ENCODE results near the gene NFATC1. TPM values are rescaled to one million over a fixed set of nuclear protein-coding genes. Genes with fewer than 3 reads are reported as not detected.

The NFATC1 gene
- total and polyA plus RNA-seq, 5 donors = 14.7 to 25.3 (median 20.3) TPM

DNA sequence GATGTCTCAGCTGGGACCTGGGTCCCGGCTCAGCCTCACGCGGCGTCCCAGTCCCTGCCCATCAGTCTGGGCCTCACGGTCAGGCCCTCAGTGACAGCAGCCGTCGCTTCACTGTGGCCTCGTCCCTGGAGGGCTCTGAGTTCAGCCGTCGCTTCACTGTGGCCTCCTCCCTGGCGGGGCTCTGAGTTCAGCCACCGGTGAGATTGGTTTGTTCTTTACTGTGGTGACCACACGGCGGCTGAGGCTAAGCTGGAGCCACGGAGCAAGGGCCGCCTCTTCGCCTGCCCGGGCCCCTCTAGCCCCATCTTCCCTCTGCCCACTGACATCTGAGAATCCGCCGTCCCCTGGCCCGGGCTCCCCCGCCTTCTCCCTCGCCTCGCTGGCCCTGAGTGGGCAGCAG is 51.2 kb downstream of the NFATC1 start:
- no peak for ATAC-seq
- Histone ChIP-seq H3K27ac (ENCODE audit: low read length) (no peak overlapping the region), H3K9me3 (ENCODE audit: control insufficient read depth, low read length) (no peaks in the 10 kb centered on the region), H3K27me3 (ENCODE audit: control insufficient read depth, insufficient read depth) (no peaks in the 10 kb centered on the region), H3K4me3 (ENCODE audit: low read length) (no peak overlapping the region), H3K4me1 (ENCODE audit: control insufficient read depth, insufficient read depth, low read length) (no peaks in the 10 kb centered on the region)
- DNase-seq = no peak
- 92% methylated on average over 24 of the region's 24 CpGs for WGBS
- intact Hi-C loops (cut with DNase I) = no loop called here

DNA sequence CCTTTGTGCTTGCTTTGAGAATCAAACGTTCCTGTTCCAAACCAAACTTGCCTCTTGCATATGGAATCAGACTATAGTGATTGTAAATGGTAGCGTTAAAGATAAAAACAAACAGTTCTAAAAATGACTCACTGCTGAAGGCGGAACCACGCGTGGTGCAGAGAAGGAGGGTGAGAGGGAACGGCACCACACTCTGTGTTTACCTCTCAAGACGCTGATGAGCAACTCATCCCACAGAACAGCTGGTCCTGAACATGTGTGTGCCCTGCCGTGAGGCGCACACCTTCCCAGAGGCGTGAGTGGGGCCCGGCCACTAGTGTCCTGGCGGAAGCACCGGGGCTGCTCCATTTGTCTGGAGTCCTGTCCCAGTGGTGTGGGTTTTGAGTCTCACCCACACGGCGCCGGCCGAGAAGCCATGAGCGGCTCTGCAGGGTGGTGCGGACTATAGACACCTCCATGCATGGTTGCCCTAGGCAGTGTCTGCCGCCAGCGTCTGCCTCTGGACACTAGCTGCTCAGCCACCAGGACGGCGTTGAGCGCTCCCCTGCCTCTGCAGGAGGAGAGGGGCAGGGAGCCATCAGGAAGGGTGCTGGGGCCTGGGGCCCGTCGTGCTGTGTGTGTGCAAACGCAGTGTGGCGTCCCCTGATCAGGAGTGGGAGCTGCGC is 52.1 kb downstream of the NFATC1 start:
- Histone ChIP-seq H3K4me1 (ENCODE audit: control insufficient read depth, insufficient read depth, low read length) (no peaks in the 10 kb centered on the region), H3K4me3 (ENCODE audit: low read length) (no peak overlapping the region), H3K27me3 (ENCODE audit: control insufficient read depth, insufficient read depth) (no peaks in the 10 kb centered on the region), H3K27ac (ENCODE audit: low read length) (no peak overlapping the region), H3K9me3 (ENCODE audit: control insufficient read depth, low read length) (no peaks in the 10 kb centered on the region)
- no peak for ATAC-seq
- no peak for DNase-seq
- 95% methylated on average over 29 of the region's 29 CpGs for WGBS
- intact Hi-C loops (cut with DNase I) = no loop called here

DNA sequence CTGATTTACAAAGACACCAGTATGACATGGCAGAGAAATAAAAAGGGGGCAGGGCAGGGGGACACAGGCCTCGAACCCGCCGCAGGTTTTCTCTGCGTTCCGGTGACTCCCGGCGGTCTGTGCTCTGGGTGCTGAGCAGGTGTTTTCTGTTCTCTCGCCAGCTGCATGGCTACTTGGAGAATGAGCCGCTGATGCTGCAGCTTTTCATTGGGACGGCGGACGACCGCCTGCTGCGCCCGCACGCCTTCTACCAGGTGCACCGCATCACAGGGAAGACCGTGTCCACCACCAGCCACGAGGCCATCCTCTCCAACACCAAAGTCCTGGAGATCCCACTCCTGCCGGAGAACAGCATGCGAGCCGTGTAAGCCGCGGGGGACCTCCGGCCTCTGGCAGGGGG is 52.9 kb downstream of the NFATC1 start:
- Histone ChIP-seq H3K9me3 (ENCODE audit: control insufficient read depth, low read length) (no peaks in the 10 kb centered on the region), H3K27me3 (ENCODE audit: control insufficient read depth, insufficient read depth) (no peaks in the 10 kb centered on the region), H3K4me3 (ENCODE audit: low read length) (no peak overlapping the region), H3K27ac (ENCODE audit: low read length) (no peak overlapping the region), H3K4me1 (ENCODE audit: control insufficient read depth, insufficient read depth, low read length) (no peaks in the 10 kb centered on the region)
- 95% methylated on average over 25 of the region's 25 CpGs for whole genome bisulfite sequencing
- intact Hi-C loops (cut with DNase I) = no loop called here
- DNase-seq (no peak), ATAC-seq (no peak)

DNA sequence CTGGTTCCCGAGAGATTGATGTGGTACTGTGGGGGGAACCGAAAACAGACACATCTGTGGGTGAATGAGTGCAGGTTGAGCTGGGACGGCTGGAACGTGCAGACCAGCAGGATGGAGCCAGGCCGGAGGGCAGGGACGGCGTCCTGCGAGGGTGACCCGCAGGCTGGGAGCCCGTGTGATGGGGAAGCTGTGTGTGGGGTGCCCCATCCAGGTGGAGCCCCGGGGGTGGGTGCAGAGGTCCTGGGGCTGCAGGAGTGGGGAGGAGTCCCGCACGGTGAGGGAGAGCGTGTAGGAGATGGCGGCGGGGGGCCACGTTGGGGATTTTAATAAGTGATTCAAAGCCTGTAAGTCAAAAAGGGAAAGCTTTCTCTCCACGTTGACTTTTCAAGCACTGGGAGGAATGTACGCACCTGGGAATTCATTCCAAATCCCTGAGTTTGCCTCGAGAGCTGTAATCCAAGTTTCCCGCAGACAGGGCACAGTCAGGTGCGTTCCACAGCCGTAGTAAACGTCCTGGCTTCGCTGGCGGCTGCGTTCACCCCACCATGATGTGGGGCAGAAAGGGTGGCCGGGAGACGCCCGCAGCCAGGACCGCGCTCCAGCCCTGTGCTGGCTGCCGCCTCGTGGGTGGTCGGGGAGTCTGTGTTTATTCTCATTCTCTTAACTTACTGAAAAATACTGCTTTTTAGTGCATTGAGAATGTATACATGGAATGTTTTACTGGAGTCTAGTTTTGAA is 54.0 kb downstream of the NFATC1 start:
- no peak for ATAC-seq
- H3K4me3 ChIP-seq (ENCODE audit: low read length) = no peak overlapping the region
- H3K9me3 ChIP-seq (ENCODE audit: control insufficient read depth, low read length) = no peaks in the 10 kb centered on the region
- no peaks in the 10 kb centered on the region for H3K27me3 ChIP-seq (ENCODE audit: control insufficient read depth, insufficient read depth)
- DNase-seq = no peak
- peaks cover 2% of the 10 kb centered on the region for H3K4me1 ChIP-seq (ENCODE audit: control insufficient read depth, insufficient read depth, low read length)
- no peak overlapping the region for H3K27ac ChIP-seq (ENCODE audit: low read length)
- intact Hi-C loops (cut with DNase I) = loop anchor here in 1 of 4 donors (5.0 kb wide), 1 partner anchor 42 kb away; no protein-coding TSS in a partner anchor
- 94% methylated on average over 35 of the region's 35 CpGs for WGBS

DNA sequence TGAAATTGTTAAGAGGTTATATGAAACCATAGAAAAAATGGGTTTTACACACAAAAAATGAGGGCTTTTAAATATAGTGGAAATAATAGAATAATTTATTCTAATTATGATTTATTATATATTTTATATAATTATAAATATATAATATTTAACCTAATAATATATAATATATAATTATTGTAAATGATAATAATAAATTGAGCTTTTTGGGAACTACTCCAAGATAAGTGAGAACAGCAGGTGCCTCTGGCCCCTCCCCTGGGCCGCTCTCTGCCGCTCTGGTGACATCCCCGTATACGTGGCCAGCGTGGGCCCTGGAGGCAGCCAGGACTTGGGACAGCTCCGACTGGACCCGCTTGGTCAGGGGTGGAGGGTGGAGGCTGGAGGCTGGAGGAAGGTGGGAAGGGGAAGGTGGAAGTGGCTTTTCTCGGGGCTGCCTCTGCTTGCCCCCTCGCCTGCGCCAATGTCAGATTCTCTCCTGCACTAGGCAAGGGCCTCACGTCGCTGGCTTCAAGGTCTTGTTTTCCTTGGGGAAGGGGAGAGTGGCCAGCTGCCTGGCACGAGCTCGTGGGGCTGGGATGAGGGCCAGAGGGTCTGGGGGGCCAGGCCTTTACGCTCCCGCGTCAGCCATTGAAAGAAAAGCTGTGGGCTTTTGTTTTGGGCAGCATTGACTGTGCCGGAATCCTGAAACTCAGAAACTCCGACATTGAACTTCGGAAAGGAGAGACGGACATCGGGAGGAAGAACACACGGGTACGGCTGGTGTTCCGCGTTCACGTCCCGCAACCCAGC is 54.8 kb downstream of the NFATC1 start:
- Histone ChIP-seq H3K9me3 (ENCODE audit: control insufficient read depth, low read length) (no peaks in the 10 kb centered on the region), H3K4me3 (ENCODE audit: low read length) (no peak overlapping the region), H3K27ac (ENCODE audit: low read length) (no peak overlapping the region), H3K27me3 (ENCODE audit: control insufficient read depth, insufficient read depth) (no peaks in the 10 kb centered on the region), H3K4me1 (ENCODE audit: control insufficient read depth, insufficient read depth, low read length) (peaks cover 2% of the 10 kb centered on the region)
- WGBS = 91% methylated on average over 28 of the region's 28 CpGs
- no peak for ATAC-seq
- no peak for DNase-seq
- intact Hi-C loops (cut with DNase I) = loop anchor here in 1 of 4 donors (5.0 kb wide), 1 partner anchor 43 kb away; no protein-coding TSS in a partner anchor

DNA sequence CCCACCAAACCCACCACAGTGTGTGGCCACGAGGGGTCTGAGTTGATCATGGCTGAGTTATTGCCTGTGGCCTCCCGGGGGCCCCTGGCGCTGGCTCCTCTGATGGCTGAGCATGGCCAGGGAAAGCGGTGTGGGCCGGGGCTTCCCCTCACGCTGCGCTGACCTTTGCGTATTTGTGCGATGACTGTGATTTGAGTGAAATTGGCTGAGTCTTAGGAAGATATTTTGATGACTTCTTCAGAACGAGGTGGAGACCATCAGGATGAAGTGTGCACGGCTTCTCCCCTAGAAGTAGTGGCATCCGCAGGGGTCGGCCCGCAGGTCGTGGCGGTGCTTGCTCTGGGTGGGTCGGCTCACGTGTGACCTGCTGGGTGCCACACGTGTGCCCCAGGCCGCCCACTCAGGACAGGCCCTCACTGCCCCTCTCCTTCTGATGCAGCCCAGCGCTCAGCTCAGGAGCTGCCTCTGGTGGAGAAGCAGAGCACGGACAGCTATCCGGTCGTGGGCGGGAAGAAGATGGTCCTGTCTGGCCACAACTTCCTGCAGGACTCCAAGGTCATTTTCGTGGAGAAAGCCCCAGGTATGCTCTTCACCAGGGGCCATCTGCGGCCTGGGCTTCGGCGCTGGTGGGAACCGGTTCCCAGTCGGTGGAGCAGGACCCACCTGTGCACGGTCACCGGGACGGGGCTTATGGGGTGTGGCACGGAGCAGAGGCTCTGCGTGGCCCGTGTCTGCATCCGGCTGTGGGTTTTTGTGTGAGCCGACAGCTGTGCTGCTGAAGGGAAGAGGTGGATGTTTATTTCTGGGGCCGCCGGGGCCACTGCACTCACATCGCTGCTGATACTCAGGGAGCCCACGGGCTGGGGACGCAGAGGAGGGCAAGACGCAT is 55.8 kb downstream of the NFATC1 start:
- WGBS = 93% methylated on average over 45 of the region's 45 CpGs

DNA sequence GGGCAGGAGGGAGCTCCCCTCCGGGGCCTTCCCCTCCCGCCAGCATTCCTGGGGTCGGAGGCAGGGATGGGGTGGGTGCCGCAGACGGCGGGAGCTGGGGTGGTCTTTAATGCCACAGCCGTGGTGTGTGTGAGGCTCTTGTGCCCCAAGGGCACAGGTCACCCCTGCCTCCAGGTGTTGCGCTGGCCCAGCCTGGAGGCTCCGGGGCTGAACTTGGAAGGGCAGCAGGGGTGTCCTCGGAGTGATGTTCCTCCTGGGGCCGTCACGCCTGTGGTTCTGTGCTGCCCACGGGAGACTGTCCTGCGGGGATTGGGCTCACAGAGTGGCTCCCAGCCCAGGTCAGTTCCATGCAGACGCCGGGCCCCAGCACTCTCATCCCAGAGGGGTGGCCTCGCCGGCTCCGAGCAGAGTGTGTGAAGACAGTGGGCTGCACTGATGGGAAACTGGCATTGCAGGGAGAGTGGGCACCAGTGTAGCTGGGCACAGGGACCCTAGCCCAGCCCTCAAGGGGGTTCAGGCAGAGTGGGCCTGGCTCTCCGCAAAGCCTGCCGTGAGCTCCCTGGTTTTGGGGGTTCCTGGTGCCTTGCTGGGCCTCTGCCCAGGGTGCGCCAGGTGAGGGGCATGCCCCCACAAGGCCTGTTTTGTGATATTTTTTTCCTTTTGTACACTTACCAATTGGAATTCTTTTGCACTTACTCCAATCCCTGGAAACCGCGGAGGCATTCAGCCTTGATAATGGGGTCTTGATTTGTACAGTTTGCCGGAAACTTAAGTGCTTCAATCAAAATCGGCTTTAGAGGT is 56.7 kb downstream of the NFATC1 start:
- peak in 1 of 3 donors; percentile 57 for DNase-seq
- intact Hi-C loops (cut with DNase I) = loop anchor here in 1 of 4 donors (5.0 kb wide), 1 partner anchor 45 kb away; no protein-coding TSS in a partner anchor
- no peak overlapping the region for H3K4me3 ChIP-seq (ENCODE audit: low read length)
- WGBS = 93% methylated on average over 26 of the region's 26 CpGs
- H3K27ac ChIP-seq (ENCODE audit: low read length) = no peak overlapping the region
- no peak for ATAC-seq
- no peaks in the 10 kb centered on the region for H3K9me3 ChIP-seq (ENCODE audit: control insufficient read depth, low read length)
- peaks cover 2% of the 10 kb centered on the region for H3K4me1 ChIP-seq (ENCODE audit: control insufficient read depth, insufficient read depth, low read length)
- no peaks in the 10 kb centered on the region for H3K27me3 ChIP-seq (ENCODE audit: control insufficient read depth, insufficient read depth)

More for the DNA sequence above, 55.8 kb downstream of the NFATC1 start:
- H3K9me3 ChIP-seq (ENCODE audit: control insufficient read depth, low read length) = no peaks in the 10 kb centered on the region
- H3K27ac ChIP-seq (ENCODE audit: low read length) = no peak overlapping the region
- DNase-seq (no peak), ATAC-seq (no peak)
- intact Hi-C loops (cut with DNase I) = loop anchor here in 1 of 4 donors (5.0 kb wide), 1 partner anchor 44 kb away; no protein-coding TSS in a partner anchor
- peaks cover 2% of the 10 kb centered on the region for H3K4me1 ChIP-seq (ENCODE audit: control insufficient read depth, insufficient read depth, low read length)
- no peaks in the 10 kb centered on the region for H3K27me3 ChIP-seq (ENCODE audit: control insufficient read depth, insufficient read depth)
- H3K4me3 ChIP-seq (ENCODE audit: low read length) = no peak overlapping the region

DNA sequence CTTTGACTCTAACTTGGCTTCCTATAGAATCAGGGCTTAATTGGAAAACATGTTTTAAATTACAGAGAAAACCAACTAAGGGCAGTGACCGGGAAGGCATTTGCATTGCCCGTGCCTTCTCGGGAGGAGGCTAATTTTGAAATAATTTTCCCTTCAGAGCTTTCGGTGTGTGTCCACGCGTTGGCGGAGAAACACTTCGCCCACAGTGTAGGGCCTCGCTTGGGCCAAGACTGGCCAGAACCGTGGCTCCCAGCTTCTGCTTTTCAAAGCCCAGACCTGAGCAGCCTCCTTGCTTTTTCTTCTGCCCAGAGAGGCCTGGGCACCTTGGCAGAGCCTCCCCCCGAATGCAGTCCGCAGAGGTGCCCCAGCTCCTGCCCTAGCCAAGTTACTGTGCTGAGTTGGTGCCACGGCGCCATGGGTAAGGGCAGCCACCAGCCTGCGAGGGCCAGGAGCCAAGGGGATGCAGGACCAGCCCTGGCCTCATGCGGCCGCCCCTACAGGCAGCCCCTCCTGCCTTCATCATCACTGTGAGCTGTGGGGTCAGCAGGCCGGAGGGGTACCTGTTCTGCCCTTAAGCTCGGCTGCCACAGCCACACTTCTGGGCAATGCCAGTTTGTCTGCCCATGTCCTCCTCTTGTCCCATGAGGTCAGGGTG is 57.4 kb downstream of the NFATC1 start:
- no peak for ATAC-seq
- WGBS = 96% methylated on average over 19 of the region's 19 CpGs
- no peak overlapping the region for H3K4me3 ChIP-seq (ENCODE audit: low read length)
- no peak overlapping the region for H3K27ac ChIP-seq (ENCODE audit: low read length)
- intact Hi-C loops (cut with DNase I) = loop anchor here in 1 of 4 donors (5.0 kb wide), 1 partner anchor 46 kb away; no protein-coding TSS in a partner anchor
- H3K4me1 ChIP-seq (ENCODE audit: control insufficient read depth, insufficient read depth, low read length) = peaks cover 2% of the 10 kb centered on the region
- no peak for DNase-seq
- no peaks in the 10 kb centered on the region for H3K27me3 ChIP-seq (ENCODE audit: control insufficient read depth, insufficient read depth)
- no peaks in the 10 kb centered on the region for H3K9me3 ChIP-seq (ENCODE audit: control insufficient read depth, low read length)
